Neural crest cell (in vitro differentiated cells): ENCODE results near the gene KNDC1. TPM values are rescaled to one million over a fixed set of nuclear protein-coding genes. Genes with fewer than 3 reads are reported as not detected.

Experiments
- DNase-seq: peaks from one replicate; pipeline ENCODE4 v3.0.0; 2021; ENCODE audit warnings: low read depth, mixed read lengths, low spot score
- H3K27ac Mint-ChIP-seq: one replicate; pipeline ENCODE4 v1.8.0; 2021; ENCODE audit warnings: mild to moderate bottlenecking, mixed read lengths; ENCODE audit not compliant: unreplicated experiment
- H3K27me3 Mint-ChIP-seq: 2 replicates; pipeline ENCODE4 v1.8.0; 2021; ENCODE audit warnings: low read depth, mild to moderate bottlenecking, mixed read lengths
- H3K36me3 Mint-ChIP-seq: 2 replicates; pipeline ENCODE4 v1.8.0; 2021; ENCODE audit warnings: low read depth, mild to moderate bottlenecking, mixed read lengths
- H3K4me1 Mint-ChIP-seq: 2 replicates; pipeline ENCODE4 v1.8.0; 2021; ENCODE audit warnings: mixed read lengths
- H3K4me3 Mint-ChIP-seq: one replicate; pipeline ENCODE4 v1.8.0; 2021; ENCODE audit warnings: mild to moderate bottlenecking, mixed read lengths
- H3K9me3 Mint-ChIP-seq: 2 replicates; pipeline ENCODE4 v1.8.0; 2021; ENCODE audit warnings: mixed read lengths
- total RNA-seq: library from RNA; stranded (reverse); gene quantifications from 2 replicates; pipeline ENCODE4 v1.2.1, GENCODE V29; 2021
- TF ChIP-seq, protein P1 (sequence below): fragments of 200-600 bp; sonication (generic); conservative IDR thresholded peaks from 2 replicates; pipeline ENCODE4 v1.5.0; 2021; ENCODE audit warnings: antibody characterized with exemption, mild to moderate bottlenecking

Gene KNDC1
- total RNA-seq, 1 donor from 2014 or later: 5.5 TPM

DNA sequence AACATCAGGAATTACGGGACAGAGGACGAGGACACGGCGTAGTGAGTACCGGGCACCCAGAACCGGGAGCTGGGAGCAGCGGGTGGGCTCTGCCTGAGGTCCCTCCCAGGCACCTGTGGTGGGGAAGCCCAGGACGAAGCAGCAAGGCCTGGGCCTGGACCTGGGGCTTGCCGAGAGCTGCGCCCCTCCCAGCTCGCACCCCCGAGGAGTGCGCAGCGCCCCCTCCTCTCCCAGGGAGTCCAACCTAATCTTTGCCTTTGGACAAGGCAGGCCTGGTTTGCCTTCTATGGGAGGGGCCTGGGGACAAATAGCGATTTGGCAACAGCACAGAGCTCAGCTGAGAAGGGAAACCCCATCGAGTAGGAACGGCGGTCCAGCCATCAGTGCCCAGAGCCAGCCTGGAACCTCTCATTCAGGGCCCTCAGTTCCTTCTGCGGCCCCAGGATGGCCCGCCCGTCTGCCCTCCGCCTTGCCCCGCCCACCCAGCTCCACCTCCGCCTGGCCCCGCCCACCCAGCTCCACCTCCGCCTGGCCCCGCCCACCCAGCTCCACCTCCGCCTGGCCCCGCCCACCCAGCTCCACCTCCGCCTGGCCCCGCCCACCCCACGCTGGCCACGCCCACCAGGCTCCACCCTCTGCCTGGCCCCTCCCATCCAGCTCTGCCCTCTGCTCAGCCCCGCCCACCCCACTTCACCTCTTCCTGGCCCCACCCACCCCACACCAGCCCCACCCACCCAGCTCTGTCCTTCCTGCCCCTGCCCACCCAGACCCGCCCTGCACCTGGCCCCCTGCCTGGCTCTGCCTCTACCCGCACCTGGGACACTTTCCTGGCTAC, 32.5 kb upstream of the KNDC1 start:
- Mint-ChIP-seq H3K27ac (no peak overlapping the region), H3K9me3 (no peaks in the 10 kb centered on the region), H3K27me3 (peaks cover 27% of the 10 kb centered on the region)

GRCh38 chr10:133128126-133129070, 31.6 kb upstream of the KNDC1 start:
- peaks cover 4% of the 10 kb centered on the region for H3K4me1 Mint-ChIP-seq
- H3K27me3 Mint-ChIP-seq: peaks cover 24% of the 10 kb centered on the region
- H3K9me3 Mint-ChIP-seq: no peaks in the 10 kb centered on the region
- DNase-seq: no peak
- H3K36me3 Mint-ChIP-seq: no peaks in the 10 kb centered on the region
- H3K27ac Mint-ChIP-seq: no peak overlapping the region
- no peak overlapping the region for H3K4me3 Mint-ChIP-seq
- TF ChIP-seq, protein P1, sequence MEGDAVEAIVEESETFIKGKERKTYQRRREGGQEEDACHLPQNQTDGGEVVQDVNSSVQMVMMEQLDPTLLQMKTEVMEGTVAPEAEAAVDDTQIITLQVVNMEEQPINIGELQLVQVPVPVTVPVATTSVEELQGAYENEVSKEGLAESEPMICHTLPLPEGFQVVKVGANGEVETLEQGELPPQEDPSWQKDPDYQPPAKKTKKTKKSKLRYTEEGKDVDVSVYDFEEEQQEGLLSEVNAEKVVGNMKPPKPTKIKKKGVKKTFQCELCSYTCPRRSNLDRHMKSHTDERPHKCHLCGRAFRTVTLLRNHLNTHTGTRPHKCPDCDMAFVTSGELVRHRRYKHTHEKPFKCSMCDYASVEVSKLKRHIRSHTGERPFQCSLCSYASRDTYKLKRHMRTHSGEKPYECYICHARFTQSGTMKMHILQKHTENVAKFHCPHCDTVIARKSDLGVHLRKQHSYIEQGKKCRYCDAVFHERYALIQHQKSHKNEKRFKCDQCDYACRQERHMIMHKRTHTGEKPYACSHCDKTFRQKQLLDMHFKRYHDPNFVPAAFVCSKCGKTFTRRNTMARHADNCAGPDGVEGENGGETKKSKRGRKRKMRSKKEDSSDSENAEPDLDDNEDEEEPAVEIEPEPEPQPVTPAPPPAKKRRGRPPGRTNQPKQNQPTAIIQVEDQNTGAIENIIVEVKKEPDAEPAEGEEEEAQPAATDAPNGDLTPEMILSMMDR: no peak

More for the DNA sequence above, 32.5 kb upstream of the KNDC1 start:
- TF ChIP-seq, protein P1: no peak
- no peak for DNase-seq
- Mint-ChIP-seq H3K36me3 (no peaks in the 10 kb centered on the region), H3K4me1 (peaks cover 4% of the 10 kb centered on the region), H3K4me3 (no peak overlapping the region)

DNA sequence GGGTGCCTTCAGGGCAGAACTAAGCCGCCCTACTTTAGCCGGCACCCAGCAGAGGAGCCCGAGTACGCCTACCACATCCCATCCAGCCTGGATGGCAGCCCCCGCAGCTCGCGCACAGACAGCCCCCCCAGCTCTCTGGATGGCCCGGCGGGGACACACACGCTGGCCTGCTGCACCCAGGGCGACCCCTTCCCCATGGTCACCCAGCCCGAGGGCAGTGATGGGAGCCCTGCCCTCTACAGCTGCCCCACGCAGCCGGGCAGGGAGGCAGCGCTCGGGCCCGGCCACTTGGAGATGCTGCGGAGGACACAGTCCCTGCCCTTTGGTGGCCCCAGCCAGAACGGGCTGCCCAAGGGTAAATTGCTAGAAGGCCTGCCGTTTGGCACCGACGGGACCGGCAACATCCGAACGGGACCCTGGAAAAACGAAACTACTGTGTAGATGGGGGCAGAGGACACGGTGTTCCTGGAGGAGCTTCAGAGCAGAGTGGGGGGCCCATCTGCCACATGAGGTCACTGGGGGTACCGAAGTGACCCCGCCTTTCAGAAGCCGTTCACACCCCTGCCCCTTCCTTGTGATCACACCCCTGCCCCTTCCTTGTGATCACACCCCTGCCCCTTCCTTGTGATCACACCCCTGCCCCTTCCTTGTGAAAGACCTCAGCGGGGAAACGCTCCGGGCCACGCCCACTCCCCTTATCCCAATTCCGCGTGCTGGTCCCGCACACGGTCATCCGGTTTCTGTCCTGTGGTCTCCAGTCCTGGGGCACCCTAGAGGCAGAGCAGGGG, 30.8 kb upstream of the KNDC1 start:
- Mint-ChIP-seq H3K27me3 (peaks cover 22% of the 10 kb centered on the region), H3K9me3 (no peaks in the 10 kb centered on the region), H3K36me3 (no peaks in the 10 kb centered on the region), H3K27ac (no peak overlapping the region), H3K4me1 (peaks cover 4% of the 10 kb centered on the region), H3K4me3 (no peak overlapping the region)
- DNase-seq: no peak
- TF ChIP-seq, protein P1: no peak

DNA sequence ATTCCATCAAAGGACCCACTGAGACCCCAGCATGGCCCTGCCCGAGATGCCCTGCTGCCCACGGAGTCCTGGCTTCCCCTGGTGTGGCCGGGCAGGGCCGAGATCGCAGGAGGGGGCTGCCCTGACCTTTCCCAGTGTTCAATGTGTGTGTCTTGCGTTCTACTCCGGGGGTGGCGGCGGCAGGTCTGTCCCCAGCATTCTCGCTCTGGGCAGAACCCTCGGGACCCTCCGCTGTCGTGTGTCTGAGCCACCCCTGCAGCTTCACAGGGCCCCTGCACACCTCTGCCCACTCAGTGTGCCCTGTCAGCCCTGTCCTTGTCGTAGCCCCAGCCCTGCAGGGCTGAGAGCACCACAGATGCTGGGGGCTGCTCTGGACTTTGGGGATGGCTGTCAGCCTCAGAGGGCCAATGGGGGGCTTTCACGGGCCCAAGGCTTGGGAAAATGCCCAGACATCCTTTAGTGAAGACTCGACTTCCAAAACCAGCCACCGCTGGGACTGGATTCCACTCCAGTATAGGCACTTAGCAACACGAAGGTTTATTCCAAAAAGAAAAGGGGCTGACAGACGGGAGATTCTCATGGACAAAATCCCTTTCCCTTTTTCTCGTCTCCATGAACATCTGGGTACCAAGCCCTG, 30.0 kb upstream of the KNDC1 start:
- Mint-ChIP-seq H3K27ac (no peak overlapping the region), H3K27me3 (peaks cover 17% of the 10 kb centered on the region), H3K36me3 (no peaks in the 10 kb centered on the region), H3K4me1 (peaks cover 2% of the 10 kb centered on the region), H3K4me3 (no peak overlapping the region), H3K9me3 (no peaks in the 10 kb centered on the region)
- DNase-seq: no peak
- TF ChIP-seq, protein P1: no peak
